H1 (cell line): ENCODE measurements around the gene ABI3BP. TPM values are rescaled to one million over a fixed set of nuclear protein-coding genes. Genes with fewer than 3 reads are reported as not detected.

Experiments
- KDM4A ChIP-seq: IDR thresholded peaks from one replicate; pipeline ENCODE4 v1.7.1; 2012; ENCODE audit warnings: low read depth, mild to moderate bottlenecking, moderate library complexity, low read length, inconsistent platforms; ENCODE audit not compliant: severe bottlenecking
- MAX ChIP-seq: IDR thresholded peaks from 2 replicates; pipeline ENCODE4 v1.6.1; 2012; ENCODE audit warnings: inconsistent platforms
- RBBP5 ChIP-seq: IDR thresholded peaks from 2 replicates; pipeline ENCODE4 v1.7.1; 2012; ENCODE audit warnings: low read depth, mild to moderate bottlenecking, inconsistent platforms, low read length, moderate library complexity, borderline replicate concordance
- polyA plus RNA-seq, 7 experiments: library from polyadenylated mRNA; depleted of rRNA in 3 of 7; stranded (reverse) in 5 of 7; unstranded in 2 of 7; fragments of >200 nt in 5 of 7; fragments of 200-250 nt in 2 of 7; gene quantifications; 1 replicate in 5 of 7; 2 replicates in 1 of 7; 4 replicates in 1 of 7; pipeline versions ENCODE4 v1.2.1 to v1.2.3, GENCODE V29; 2011 to 2013; ENCODE audit warnings: missing spikeins in 2 of 7, mixed read lengths in 2 of 7
- total RNA-seq: library from RNA; stranded (reverse); fragmentation: NEBNext Ultra II Directional; extraction: Animal tissue kit (Norgen Biotek cat#: 25700); gene quantifications from 2 replicates; pipeline ENCODE4 v1.2.1, GENCODE V29; 2021

Gene ABI3BP
- total and polyA plus RNA-seq, 2 of the 8 experiments (the other 6 are each of a cell fraction or from before 2014, with no cell fraction given): 0.08 to 0.32 TPM

- no peak for TF ChIP-seq RBBP5
- TF ChIP-seq KDM4A: no peak
- no peak for TF ChIP-seq MAX
Measured at GRCh38 chr3:100803711-100804110, 189.5 kb downstream of the ABI3BP start (continued).
